GM18867 (cell line): ENCODE data around the gene PRTFDC1.
A peak's percentile ranks its signal among the peaks of the same experiment; 100 is the strongest.

Experiments
- ATAC-seq: cut with Tn5 transposase; IDR thresholded peaks from one replicate; pipeline ENCODE4 v1.9.1; 2021; ENCODE audit warnings: mild to moderate bottlenecking, moderate library complexity; ENCODE audit not compliant: unreplicated experiment

The PRTFDC1 gene

DNA sequence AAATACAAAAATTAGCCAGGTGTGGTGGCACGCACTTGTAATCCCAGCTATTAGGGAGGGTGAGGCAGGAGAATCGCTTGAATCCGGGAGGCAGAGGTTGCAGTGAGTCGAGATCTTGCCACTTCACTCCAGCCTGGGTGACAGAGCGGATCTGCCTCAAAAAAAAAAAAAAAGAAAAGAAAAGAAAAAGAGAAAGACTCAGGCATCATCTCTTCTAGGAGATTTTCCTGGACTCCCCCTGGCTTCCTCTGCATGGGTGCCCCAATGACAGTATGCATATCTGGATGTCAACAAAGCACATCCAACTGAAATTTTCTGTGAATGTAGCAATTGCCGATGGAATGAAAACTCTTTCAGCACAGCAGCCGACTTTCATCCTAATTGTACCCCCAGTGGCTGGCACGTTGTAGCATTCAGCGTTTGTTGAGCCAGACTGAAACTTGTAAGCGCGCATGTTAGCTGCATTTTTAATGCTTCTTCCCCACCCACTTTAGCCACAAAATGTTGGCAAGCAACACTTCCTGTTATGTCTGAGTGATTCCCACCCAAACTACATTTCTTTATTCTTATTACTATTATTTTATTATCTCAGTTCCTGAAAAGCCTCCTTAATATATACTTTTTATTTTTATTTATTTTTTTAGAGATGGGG lies 70.2 kb downstream of the PRTFDC1 start:
- ATAC-seq: peak; percentile 80

DNA sequence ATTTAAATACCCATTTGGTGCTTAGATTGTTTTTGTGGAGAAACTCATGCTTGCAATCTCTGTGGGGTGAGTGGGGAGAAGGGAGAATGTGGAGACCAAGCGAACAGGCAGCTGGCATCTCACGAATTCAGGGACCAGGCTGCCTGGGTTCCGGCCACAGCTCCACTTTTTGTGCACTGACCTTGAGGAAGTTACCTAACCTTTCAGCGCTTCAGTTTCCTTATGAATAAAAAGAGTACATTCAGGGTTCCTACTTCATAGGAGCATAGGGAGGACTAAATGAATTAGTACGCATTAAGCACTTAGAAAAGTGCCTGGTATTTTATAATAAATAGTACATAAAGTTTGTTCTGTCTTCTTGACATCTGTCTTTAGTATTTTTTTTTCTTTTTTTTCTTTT lies 72.5 kb downstream of the PRTFDC1 start:
- ATAC-seq: no peak

DNA sequence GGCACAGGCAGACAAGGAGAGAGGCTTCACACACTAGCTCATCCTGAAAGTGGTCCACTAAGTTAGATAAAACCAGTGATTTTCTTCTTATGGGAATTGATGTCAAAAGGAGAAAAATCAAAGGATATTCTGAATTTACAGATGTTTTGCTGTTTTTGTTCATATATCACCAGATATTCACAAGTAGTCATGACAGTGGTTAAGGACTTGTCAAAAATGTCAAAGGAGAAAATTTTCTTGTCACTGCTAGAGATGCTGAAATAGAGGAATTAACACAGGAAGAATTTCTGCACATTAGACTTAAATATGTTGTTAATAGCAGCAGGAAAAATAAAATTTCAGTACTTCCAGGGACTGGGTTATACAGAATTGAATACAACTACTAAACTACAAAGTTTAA lies 78.3 kb downstream of the PRTFDC1 start:
- no peak for ATAC-seq

DNA sequence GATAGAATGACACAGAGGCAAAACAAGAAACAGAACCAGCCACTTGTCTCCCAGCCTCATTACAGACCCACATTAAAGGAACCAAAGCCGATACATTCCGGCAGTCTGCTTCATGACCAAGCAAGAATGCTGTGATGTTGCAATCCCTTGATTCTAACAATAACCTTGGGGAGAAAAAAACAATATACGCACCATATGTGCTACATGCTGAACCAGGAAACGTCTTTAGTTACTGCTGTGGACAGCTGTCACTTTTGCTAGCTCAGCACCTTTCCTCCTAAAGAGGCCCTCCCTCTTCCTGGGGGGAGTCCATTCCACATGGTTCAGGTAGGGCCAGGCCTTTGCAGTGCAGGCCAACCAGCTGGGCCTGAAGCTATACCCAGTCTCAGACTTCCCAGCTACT lies 79.1 kb downstream of the PRTFDC1 start:
- ATAC-seq: no peak

DNA sequence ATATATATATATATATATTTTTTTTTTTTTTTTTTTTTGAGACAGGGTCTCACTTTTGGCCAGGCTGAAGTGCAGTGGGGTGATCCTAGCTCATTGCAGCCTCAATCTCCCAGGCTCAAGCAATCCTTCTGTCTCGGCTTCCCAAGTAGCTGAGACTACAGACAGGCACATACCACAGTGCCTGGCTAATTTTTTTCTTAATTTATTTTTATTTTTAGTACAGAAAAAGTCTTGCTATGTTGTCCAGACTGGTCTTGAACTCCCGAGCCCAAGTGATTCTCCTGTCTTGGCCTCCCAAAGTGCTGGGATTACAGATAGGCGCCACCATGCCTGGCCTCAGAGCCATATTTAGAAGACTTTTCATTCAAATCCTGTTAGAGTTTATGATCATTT lies 79.6 kb downstream of the PRTFDC1 start:
- ATAC-seq: no peak

DNA sequence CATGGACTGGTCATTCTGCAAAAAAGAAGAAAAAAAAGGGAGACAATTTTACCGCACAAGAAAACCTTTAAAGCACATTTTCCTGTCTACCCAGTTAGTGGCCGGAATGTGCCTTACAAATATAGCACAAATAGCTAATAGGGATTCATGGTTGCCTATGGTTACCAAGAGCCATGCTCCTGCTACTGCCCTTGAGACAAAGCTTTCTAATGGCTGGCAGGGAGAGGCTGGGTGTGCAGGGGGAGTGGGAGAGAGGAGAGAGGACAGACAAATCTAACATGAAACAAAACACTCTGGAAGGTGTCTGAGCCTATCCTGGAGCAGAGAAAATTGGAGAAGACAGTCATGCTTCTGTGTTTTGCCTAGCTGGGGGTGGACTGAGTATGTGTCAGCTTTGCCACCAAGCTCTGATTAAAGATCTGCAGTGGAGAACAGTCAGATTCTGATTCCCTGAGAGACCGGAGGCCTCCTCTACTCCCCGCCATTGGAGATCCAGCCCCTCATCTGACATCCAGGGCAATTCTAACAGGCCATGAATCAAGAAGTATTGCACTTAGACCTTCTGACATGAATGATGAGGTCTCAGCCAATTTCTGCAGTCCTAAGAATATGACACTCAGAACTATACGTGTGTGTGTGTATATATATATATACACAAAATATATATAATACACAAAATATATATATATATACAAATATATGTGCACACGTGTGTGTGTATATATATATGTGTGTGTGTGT lies 80.2 kb downstream of the PRTFDC1 start:
- ATAC-seq: no peak

DNA sequence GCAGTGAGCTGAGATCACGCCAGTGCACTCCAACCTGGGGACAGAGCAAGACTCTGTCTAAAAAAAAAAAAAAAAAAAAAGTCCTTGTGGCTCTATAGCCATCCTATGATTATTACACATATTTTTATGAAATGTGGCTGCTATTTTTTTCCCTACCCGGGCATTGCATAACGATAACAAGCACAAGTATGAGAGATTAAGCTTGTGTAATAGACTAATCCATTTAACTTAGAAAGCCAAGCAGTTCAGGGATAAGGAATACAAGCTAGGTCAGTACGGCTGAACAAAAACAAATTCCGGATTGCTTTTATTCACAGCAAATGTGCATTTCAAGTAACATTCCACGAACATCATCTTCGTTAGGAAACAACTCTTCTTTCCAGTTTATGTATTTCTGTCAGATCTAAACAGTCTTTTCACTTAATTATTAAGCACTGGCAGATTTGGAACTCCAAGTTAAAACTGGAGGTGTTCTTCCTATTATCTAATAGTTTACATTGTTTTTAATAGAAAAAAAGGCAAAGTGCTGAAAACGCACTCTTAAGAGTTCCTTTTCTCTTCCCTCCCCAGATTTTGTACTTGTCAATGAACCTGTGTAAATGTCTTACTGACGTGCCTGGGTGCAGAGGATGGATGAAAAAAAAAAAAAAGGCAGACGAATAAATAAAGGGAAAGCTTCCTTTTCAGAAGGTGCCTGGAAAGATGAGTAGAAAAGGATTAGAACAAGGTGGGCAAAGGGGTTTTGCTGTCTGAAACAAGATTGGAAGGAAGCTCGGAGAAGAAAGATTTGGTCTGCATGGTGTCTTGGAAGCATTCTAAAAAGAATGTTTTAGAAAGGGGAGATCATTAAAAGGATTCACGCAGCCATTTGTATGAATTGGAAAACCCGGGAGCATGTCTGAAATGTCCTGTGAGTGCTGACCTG lies 81.1 kb downstream of the PRTFDC1 start:
- no peak for ATAC-seq

DNA sequence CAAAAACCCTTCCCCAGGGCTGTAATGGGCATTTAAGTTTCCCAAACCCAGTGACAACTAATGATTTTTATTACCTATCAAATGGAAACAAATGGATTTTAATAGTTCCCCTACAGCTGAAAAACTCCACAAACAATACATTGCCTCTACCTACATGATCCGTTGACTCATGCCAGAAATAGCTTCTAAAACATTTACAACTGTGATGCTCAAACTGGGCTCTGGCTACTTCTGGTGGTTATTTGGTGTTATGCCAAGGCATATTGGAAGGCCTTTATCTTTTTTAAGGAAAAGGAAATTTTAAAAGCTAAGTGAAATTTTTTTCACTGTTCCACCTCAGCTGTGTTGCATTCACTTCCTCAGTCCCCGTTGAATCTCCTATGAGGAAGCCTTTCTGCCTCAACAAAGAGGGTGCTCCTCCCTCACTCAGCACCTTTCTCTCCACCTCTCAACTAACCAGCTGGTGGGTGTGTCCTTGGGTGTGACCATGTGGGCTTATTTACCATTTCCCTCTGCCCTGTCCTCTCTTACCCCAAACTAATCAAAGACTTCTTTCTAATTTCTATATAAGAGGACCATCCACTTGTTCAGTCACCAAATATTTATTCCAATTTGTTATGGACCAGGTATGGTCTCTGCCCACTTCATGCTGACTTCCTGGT lies 82.9 kb downstream of the PRTFDC1 start:
- no peak for ATAC-seq

DNA sequence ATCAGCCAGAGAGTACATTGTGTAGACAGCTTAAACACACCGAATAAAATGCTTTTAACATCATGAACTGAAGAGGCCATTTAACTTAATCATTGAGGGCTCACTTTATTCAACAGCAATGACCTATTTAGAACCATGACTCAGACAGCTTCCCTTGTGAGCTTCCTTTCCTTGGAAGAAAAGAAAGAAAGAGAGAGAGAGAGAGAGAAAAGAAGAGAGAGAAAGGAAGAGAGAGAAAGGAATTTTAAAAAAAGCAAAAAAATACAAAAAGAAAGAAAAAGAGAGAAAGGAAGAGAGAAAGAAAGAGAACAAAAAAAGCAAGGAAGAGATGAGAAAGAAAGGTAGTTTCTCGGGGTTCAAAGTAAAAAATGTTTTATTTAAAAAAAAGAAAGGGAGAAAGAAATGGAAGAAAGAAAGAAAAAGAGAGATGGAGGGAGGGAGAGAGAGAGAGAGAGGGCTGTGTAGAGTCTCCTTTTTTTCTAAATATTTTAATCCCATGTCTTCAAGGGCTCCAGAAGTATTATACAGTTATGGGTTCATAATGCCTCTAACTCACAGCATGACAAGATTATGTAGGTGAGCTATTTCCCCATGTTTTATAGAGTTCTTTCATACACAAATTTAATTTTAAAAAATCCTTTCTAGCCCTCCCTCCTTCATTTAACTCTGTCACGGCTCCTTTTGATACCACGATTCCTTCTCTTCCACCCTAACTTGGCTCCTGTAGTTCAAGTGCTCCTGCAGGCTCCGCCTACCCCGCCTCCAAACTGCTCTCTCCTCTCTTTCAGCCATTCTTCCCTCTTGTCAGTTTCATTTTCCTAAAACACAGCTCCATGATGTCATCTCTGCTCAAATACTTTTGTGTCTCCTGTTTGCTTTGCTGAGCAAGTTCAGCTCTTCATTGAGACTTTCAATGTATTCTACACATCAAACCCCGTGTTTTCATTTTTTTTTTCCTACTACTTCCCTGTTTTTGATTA lies 85.5 kb downstream of the PRTFDC1 start:
- no peak for ATAC-seq

DNA sequence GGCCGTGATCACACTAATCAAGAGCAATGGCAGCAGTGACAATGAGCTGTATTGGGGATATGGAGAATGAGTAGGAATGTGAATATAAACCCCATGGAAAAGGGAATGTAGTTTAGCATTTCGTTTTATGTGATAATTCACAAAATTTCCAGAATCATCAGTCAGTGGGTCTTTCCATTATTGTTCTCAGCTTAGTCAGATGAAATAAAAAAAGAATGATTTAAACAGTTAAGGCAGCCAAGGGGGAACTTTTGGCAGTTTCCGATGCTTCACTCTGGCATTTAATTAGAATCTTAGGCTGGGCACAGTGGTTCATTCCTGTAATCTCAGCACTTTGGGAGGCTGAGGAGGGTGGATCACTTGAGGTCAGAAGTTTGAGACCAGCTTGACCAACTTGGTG lies 86.6 kb downstream of the PRTFDC1 start:
- no peak for ATAC-seq

DNA sequence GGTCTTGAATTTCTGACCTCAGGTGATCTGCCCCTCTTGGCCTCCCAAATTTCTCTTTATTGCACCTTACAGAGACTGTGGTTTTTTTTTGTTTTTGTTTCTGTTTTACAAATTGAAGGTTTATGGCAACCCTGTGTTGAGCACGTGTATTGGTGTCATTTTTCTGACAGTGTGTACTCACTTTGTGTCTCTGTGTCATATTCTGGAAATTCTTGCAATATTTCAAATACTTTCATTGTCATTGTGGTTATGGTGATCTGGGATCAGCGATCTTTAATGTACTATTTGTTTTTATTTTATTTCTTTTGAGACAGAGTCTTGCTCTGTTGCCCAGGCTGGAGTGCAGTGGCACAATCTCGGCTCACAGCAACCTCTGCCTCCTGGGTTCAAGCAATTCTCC lies 89.8 kb downstream of the PRTFDC1 start:
- ATAC-seq: no peak

DNA sequence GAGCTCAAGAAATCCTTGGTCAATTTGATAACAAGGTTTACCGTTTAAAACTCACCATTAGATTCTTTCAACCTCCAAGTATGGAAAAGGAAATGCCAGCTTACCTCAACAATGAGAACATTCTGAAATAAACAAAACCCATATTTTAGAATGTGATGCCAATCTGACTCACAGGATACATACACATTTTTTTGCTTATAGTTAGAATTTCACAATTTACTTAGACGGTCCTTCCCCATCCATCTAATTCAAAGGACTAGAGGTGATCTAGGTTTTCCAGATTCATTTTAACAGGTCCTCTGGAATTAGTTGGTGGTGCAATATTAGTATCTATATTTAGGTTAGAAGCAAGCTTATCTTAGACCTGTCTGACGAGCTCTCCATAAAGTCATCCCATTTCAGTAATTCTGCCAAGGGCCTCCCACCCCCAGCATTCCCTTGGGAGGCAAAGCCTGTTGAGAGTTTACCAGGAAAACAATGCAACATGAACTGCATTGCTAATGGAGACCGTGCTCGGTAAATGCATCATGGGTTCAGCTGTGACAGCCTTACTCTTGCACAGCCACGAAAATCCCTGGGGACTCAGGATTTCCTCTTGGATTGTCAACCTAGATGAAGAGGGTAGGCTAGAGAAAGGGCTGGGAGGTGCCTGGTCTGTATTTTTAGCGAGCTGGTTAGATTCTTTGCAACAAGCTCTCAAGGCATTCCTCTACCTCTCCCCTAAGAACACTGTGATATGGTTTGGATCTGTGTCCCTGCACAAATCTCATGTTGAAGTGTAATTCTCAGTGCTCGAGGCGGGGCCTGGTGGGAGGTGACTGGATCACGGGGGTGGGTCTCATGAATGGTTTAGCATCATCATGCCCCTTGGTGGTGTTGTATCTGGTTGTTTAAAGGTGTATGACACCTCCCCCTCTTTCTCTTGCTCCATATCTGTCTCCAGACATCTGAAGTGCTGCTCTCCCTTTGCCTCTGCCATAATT lies 93.8 kb downstream of the PRTFDC1 start:
- no peak for ATAC-seq

DNA sequence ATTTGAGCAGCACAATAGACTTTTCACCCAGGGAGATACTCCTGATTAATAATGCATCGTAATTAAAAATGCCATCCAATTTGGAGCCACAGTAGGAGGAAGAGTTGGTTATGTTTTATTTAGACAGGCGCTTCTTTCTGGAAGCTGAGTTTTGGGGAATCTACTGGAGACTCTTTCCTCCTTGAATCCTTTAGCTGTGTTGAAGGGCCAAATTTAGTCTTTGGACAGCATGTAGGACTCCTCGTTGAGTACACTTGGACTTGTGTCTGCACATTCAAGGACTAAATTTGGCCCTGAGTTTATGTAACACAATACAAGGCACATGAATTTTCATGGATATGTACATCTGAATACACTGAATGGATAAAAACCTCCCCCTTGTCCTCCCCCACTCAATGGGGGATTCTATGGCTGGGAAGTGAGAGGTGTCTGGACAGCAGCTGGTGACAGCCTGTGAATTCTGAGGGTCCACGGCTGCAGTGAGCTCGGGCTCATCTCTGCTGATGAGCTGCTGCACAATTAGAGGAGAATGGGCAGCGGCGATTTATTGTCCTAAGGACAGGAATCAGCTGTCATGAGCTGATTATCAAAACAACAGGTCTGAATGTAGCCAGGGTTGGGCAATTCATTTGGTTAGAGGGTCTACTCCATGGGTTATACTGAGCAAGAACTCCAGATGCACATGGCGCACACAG lies 95.2 kb downstream of the PRTFDC1 start:
- no peak for ATAC-seq

DNA sequence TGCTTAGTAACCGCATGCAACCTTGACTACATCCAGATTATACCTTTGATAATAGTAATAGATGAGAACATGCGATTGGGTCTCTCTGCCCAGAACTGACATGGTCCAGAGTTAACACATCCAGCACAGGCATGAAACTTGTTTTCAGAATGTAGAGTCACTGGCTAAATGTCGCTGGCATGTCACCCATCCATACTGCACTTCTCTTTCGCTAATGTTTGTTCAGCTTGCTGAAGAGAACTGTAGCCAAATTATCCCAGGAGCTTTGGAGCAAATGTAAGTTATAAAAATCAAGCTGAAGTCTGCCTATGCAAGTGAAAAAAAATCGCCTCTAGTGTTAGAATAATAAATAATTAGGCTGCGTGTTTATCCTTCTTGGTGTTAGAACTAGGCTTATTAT lies 98.2 kb downstream of the PRTFDC1 start:
- no peak for ATAC-seq

DNA sequence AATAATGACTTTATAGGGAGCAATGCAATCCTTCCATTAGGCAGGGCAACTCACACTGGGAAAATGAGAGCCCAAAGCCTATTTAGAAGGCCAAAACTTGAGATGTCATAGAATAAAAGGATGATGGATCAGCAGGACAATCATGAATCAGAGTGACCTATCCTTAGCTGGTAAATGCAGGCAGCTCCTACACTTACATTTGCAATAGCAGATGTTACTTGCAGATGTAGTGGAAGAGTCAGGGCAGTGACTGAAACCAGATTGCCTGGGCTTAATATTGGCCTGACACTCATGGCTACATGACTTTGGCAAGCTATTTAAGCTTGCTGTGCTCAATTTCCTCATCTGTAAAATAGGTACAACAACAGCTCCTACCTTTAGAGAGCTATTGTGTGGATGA lies 98.7 kb downstream of the PRTFDC1 start:
- ATAC-seq: no peak

DNA sequence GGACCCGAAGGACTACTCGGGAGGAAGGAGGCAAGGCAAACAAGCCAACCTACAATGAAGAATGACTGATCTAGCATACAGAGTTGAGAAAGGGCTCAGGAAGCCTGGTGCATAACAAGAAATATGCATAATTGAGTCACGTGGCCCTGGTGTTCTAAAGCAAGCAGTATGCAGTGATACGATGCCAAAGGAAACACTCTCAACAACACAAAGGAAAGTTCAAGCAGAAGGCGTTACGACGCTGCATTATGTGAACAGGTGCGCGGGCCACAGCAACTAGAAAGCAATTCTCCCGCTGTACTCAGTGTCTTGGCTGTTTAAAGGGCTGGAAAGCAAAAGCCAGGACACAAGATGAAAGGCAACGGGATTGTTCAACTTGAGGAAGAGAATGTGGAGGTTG lies 100.8 kb downstream of the PRTFDC1 start:
- no peak for ATAC-seq

DNA sequence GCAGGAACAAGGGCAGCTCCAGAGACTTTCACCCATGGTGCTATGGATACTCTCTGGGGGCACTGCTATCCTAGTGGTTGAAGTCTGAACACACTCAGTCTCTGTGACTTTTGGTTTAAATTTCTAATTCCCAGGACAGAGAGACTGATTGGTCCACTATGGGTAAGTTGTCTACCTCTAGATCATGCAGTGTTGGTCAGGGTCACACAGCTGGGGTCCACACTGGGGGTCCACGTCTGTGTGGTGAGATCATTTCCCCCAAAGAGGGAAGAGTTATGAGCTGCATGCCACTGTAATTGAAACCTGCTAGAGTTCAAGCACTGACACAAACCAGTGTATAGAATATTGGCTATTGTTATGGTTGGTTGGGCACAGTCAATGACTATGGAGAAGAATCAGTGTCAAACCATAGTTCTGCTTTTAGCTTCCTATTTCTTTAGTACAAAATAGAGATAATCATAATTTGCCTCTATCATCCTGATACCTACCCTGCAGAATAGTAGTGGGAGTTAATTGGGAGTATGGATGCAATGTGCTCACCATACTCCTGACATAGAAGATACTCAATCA lies 101.6 kb downstream of the PRTFDC1 start:
- ATAC-seq: no peak
